K562 (cell line): Measurements from ENCODE around the gene CTXND1. TPM values are rescaled to one million over a fixed set of nuclear protein-coding genes. Genes with fewer than 3 reads are reported as not detected.

Experiments used
- ATAC-seq: fragments of 200-7000 bp; cut with Tn5 transposase; 3 replicates; pipeline ENCODE4 v1.9.1; 2020; ENCODE audit warnings: moderate library complexity
- BruUV-seq: library from RNA; stranded (reverse); fragments of 400-500 nt; replicated peaks from 2 replicates; lab custom pipeline; 2021; lab: Mats Ljungman, UMichigan
- CTCF ChIA-PET: fragments of 300-600 bp; formaldehyde crosslinking; extraction: SDS; loops from one replicate; lab custom pipeline; 2021; ENCODE audit warnings: low intra/inter-chr PET ratio; lab: Yijun Ruan, JAX
- POLR2A ChIA-PET: fragments of 300-600, 350-650 bp; sonication (Branson Sonifier 250); formaldehyde crosslinking; extraction: SDS; loops from one replicate; lab custom pipeline; 2021; ENCODE audit warnings: antibody characterized with exemption, inconsistent platforms; lab: Yijun Ruan, JAX
- DNase-seq, 4 experiments: peaks; one replicate each; pipeline versions ENCODE4 v3.0.0 to v3.0.0-alpha.2; 2011 to 2018; ENCODE audit warnings: low spot score in 3 of 4, mixed read lengths in 3 of 4; ENCODE audit errors: extremely low read depth in 1 of 4
- FAIRE-seq: peaks from 2 replicates; lab custom pipeline; 2011; peaks lifted over from hg19 to GRCh38; lab: Jason Lieb, UNC
- H2AFZ ChIP-seq: 2 replicates; pipeline ENCODE4 v1.6.0; 2011; ENCODE audit warnings: low read depth, low read length, control low read depth, inconsistent platforms
- H3K27ac ChIP-seq: fragments of 200-600 bp; 3 replicates; pipeline ENCODE4 v1.8.0; 2011; ENCODE audit warnings: low read depth, mild to moderate bottlenecking, control low read depth, inconsistent platforms, low read length, moderate library complexity, mixed read lengths; ENCODE audit errors: extremely low read depth
- H3K27me3 ChIP-seq, 2 experiments: fragments of 300-600 bp in 1 of 2; 2 replicates in 1 of 2; 3 replicates in 1 of 2; pipeline versions ENCODE4 v1.6.0 to v1.8.0; 2011; ENCODE audit warnings: inconsistent platforms in 2 of 2, low read length in 2 of 2, mild to moderate bottlenecking in 1 of 2, mixed read lengths in 1 of 2, moderate library complexity in 1 of 2; ENCODE audit not compliant: control insufficient read depth in 2 of 2, insufficient read depth in 2 of 2
- H3K36me3 ChIP-seq: fragments of 300-600 bp; 3 replicates; pipeline ENCODE4 v1.8.0; 2011; ENCODE audit warnings: mild to moderate bottlenecking, low read length, inconsistent platforms; ENCODE audit not compliant: control insufficient read depth, insufficient read depth
- H3K4me1 ChIP-seq, 2 experiments: fragments of 200-600 bp in 1 of 2; replicated peaks in 1 of 2; 2 replicates in 1 of 2; 3 replicates in 1 of 2; pipeline versions ENCODE4 v1.5.1 to v1.8.0; 2011; ENCODE audit warnings: inconsistent platforms in 2 of 2, low read length in 2 of 2, mild to moderate bottlenecking in 1 of 2, mixed read lengths in 1 of 2, moderate library complexity in 1 of 2; ENCODE audit not compliant: control insufficient read depth in 2 of 2, insufficient read depth in 2 of 2
- H3K4me2 ChIP-seq: 2 replicates; pipeline ENCODE4 v1.6.1; 2011; ENCODE audit warnings: low read length, control low read depth, inconsistent platforms, mixed read lengths; ENCODE audit not compliant: insufficient read depth
- H3K4me3 ChIP-seq: fragments of 200-600 bp; sonication (generic), shearing (Covaris generic); 2 replicates; pipeline ENCODE4 v1.5.1; 2016; ENCODE audit warnings: control low read depth, inconsistent platforms
- H3K79me2 ChIP-seq: fragments of 200-600 bp; 3 replicates; pipeline ENCODE4 v1.8.0; 2011; ENCODE audit warnings: low read length, inconsistent platforms; ENCODE audit not compliant: control insufficient read depth, insufficient read depth
- H3K9ac ChIP-seq, 2 experiments: 2 replicates each; pipeline versions ENCODE4 v1.6.0 to v1.6.1; 2011; ENCODE audit warnings: low read depth in 2 of 2, low read length in 2 of 2, control low read depth in 1 of 2, inconsistent platforms in 1 of 2, mild to moderate bottlenecking in 1 of 2, mixed read lengths in 1 of 2; ENCODE audit not compliant: insufficient read depth in 1 of 2
- H3K9me1 ChIP-seq: one replicate; pipeline ENCODE4 v1.6.0; 2011; ENCODE audit warnings: inconsistent platforms, mild to moderate bottlenecking, low read length, moderate library complexity; ENCODE audit not compliant: control insufficient read depth, insufficient read depth
- H3K9me3 ChIP-seq: replicated peaks from 2 replicates; pipeline ENCODE4 v1.5.1; 2011; ENCODE audit warnings: low read depth, low read length, inconsistent platforms; ENCODE audit not compliant: control insufficient read depth, insufficient read depth
- H4K20me1 ChIP-seq: replicated peaks from 2 replicates; pipeline ENCODE4 v1.6.1; 2011; ENCODE audit warnings: low read length, inconsistent platforms, mixed read lengths; ENCODE audit not compliant: control insufficient read depth, insufficient read depth
- ARHGAP35 ChIP-seq: fragments of 450-650 bp; IDR thresholded peaks from 2 replicates; pipeline ENCODE4 v1.6.1; 2018; ENCODE audit not compliant: partially characterized antibody
- CBX3 ChIP-seq, 2 experiments: IDR thresholded peaks; 1 replicate in 1 of 2; 2 replicates in 1 of 2; pipeline ENCODE4 v1.6.1; 2012; ENCODE audit warnings: inconsistent platforms in 2 of 2, low read length in 2 of 2, borderline replicate concordance in 1 of 2, control low read depth in 1 of 2
- CHCHD3 ChIP-seq: fragments of 250-450 bp; sonication (Bioruptor Pico); IDR thresholded peaks from 2 replicates; pipeline ENCODE4 v2.1.2; 2022; ENCODE audit warnings: mild to moderate bottlenecking
- MEF2A ChIP-seq: IDR thresholded peaks from 2 replicates; pipeline ENCODE4 v1.6.1; 2011; ENCODE audit warnings: low read depth, mild to moderate bottlenecking, low read length, moderate library complexity; ENCODE audit not compliant: control insufficient read depth
- NCOA1 ChIP-seq: fragments of 450-650 bp; IDR thresholded peaks from 2 replicates; pipeline ENCODE4 v1.6.1; 2016; ENCODE audit warnings: low read depth
- PRMT5 ChIP-seq: sonication (generic); formaldehyde crosslinking; IDR thresholded peaks from 2 replicates; pipeline ENCODE4 v1.5.0; 2020; ENCODE audit warnings: missing genetic modification reagents
- RAD51 ChIP-seq: fragments of 450-650 bp; IDR thresholded peaks from 2 replicates; pipeline ENCODE4 v1.7.1; 2016; ENCODE audit warnings: low read depth, mild to moderate bottlenecking, borderline replicate concordance
- RBBP5 ChIP-seq: fragments of 200-600 bp; sonication (generic); IDR thresholded peaks from 2 replicates; pipeline ENCODE4 v1.6.1; 2012; ENCODE audit warnings: borderline replicate concordance, mild to moderate bottlenecking, low read length, control low read depth, inconsistent platforms; ENCODE audit not compliant: insufficient read depth, poor library complexity, severe bottlenecking
- TCF7 ChIP-seq: sonication (generic); IDR thresholded peaks from 2 replicates; pipeline ENCODE4 v1.6.1; 2016; ENCODE audit warnings: antibody characterized with exemption, borderline replicate concordance
- ZNF407 ChIP-seq: fragments of 450-650 bp; IDR thresholded peaks from 2 replicates; pipeline ENCODE4 v1.6.1; 2016; ENCODE audit warnings: low read depth
- ZNF584 ChIP-seq: fragments of 200-800 bp; sonication (Bioruptor generic); IDR thresholded peaks from 2 replicates; pipeline ENCODE4 v1.6.1; 2016; ENCODE audit warnings: low read depth, mild to moderate bottlenecking, missing genetic modification characterization, missing compliant biosample characterization
- ZNF644 ChIP-seq: fragments of 200-800 bp; sonication (Bioruptor generic); IDR thresholded peaks from 2 replicates; pipeline ENCODE4 v1.6.1; 2016; ENCODE audit warnings: low read depth, missing genetic modification characterization, missing compliant biosample characterization
- ZNF780A ChIP-seq: fragments of 250-450 bp; sonication (Bioruptor Pico); IDR thresholded peaks from 2 replicates; pipeline ENCODE4 v1.5.0; 2021; ENCODE audit warnings: mild to moderate bottlenecking
- WGBS: fragments of 100-300 bp; shearing (Covaris generic); methylation state at CpG from one replicate; pipeline ENCODE4 v1.1.6; 2016; ENCODE audit warnings: low coverage, mixed read lengths; ENCODE audit not compliant: insufficient coverage; ENCODE audit errors: missing lambda C conversion rate; 5-methylcytosine and 5-hydroxymethylcytosine counted together
- in situ Hi-C: fragments of 300-500 bp; cut with MboI; formaldehyde crosslinking; loops from 4 replicates; pipeline ENCODE4 v1.15.0; 2018; ENCODE audit warnings: inconsistent platforms, mixed read lengths
- intact Hi-C: fragments of 100-400 bp; cut with micrococcal nuclease; formaldehyde crosslinking; loops from 2 replicates; pipeline ENCODE4 v1.14.2; 2022
- polyA plus RNA-seq, 8 experiments: library from polyadenylated mRNA; depleted of rRNA in 4 of 8; stranded (reverse) in 5 of 8; unstranded in 3 of 8; fragments of >200 nt; fragmentation: Nextera tagmentation in 2 of 8; fragmentation: Illumina TruSeq in 1 of 8; extraction: Ambion mirVana in 2 of 8; extraction: Trizol in 1 of 8; gene quantifications; 2 replicates each; pipeline versions ENCODE4 v1.2.1 to v1.2.3, GENCODE V29; 2011 to 2014; ENCODE audit warnings: inconsistent platforms in 1 of 8, missing spikeins in 1 of 8
- total RNA-seq, 7 experiments: library from RNA; depleted of rRNA in 6 of 7; stranded (reverse); fragments of >200 nt in 6 of 7; fragmentation: Illumina TruSeq in 2 of 7; extraction: Trizol in 2 of 7; gene quantifications; 2 replicates each; pipeline versions ENCODE4 v1.2.1 to v1.2.3, GENCODE V29; 2011 to 2021; ENCODE audit warnings: low replicate concordance in 1 of 7
- TF ChIP-seq, protein P1 (sequence below): fragments of 250-450 bp; sonication (Bioruptor Pico); IDR thresholded peaks from 2 replicates; pipeline ENCODE4 v1.8.0; 2021; ENCODE audit warnings: mild to moderate bottlenecking, moderate library complexity

The CTXND1 gene
- total and polyA plus RNA-seq, 9 of the 15 experiments (the other 6 are each of a cell fraction or from before 2014, with no cell fraction given) = 0.04 TPM; not detected in 7

GRCh38 chr15:80217327-80217900 lies 34.6 kb downstream of the CTXND1 start:
- ChIA-PET CTCF (no interaction called here), POLR2A (interaction anchor here (0.8 kb wide), 1 partner anchor 8 kb away, joined by 3 read pairs; no protein-coding TSS in a partner anchor)
- Histone ChIP-seq H4K20me1 (no peaks in the 10 kb centered on the region), H3K27ac (no peak overlapping the region), H3K4me3 (no peak overlapping the region), H3K9ac (no peak overlapping the region), H3K27me3 (peaks cover 0 to 8% of the 10 kb centered on the region in 2 experiments; a peak in 1 of 5 replicates), H3K4me2 (no peak overlapping the region), H2AFZ (no peak overlapping the region), H3K79me2 (no peaks in the 10 kb centered on the region), H3K9me1 (no peaks in the 10 kb centered on the region), H3K36me3 (no peaks in the 10 kb centered on the region), H3K9me3 (no peaks in the 10 kb centered on the region), H3K4me1 (no peaks in the 10 kb centered on the region)
- WGBS = 7% methylated on average over 4 of the region's 4 CpGs
- no TSS peak for BruUV-seq
- ATAC-seq (no peak), FAIRE-seq (no peak), DNase-seq (no peak)
- in situ Hi-C loops = no loop called here
- intact Hi-C loops = no loop called here
- TF ChIP-seq PRMT5 (no peak), CHCHD3 (no peak), ZNF584 (CRISPR knock-in tag) (no peak), ARHGAP35 (no peak), NCOA1 (no peak), RAD51 (no peak), MEF2A (no peak), ZNF644 (no peak), ZNF780A (CRISPR knock-in tag) (no peak), CBX3 (IDR thresholded peaks at IDR 0.05; ENCODE audit: borderline replicate concordance in 1 of 2, low read length in 2 of 2) (no peak), ZNF407 (no peak), RBBP5 (no peak), TCF7 (no peak)
- TF ChIP-seq, protein P1, sequence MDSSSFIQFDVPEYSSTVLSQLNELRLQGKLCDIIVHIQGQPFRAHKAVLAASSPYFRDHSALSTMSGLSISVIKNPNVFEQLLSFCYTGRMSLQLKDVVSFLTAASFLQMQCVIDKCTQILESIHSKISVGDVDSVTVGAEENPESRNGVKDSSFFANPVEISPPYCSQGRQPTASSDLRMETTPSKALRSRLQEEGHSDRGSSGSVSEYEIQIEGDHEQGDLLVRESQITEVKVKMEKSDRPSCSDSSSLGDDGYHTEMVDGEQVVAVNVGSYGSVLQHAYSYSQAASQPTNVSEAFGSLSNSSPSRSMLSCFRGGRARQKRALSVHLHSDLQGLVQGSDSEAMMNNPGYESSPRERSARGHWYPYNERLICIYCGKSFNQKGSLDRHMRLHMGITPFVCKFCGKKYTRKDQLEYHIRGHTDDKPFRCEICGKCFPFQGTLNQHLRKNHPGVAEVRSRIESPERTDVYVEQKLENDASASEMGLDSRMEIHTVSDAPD (CRISPR knock-in tag) = no peak
